Stimulated activated CD8-positive, alpha-beta memory T cell treated with anti-CD3 and anti-CD28 coated beads, Interleukin-12 subunit alpha, Interleukin-12 subunit beta, amount 100 ng/mL, for 24 hours (primary cell): ENCODE data around the gene MGRN1.
"Not testable (repeated sequence)": the region's sequence is repeated elsewhere in the genome, so short reads cannot be mapped to it uniquely, and the experiment has no call there.

ENCODE experiments used
- DNase-seq: peaks from one replicate; pipeline ENCODE4 v3.0.0-alpha.2; 2020; ENCODE audit errors: extremely low read depth

The MGRN1 gene

GRCh38 chr16:4733211-4733742 is 108.7 kb downstream of the MGRN1 start:
- DNase-seq = no peak

GRCh38 chr16:4733747-4734062 is 109.1 kb downstream of the MGRN1 start:
- no peak for DNase-seq

- peak; percentile 65 for DNase-seq
Observed at GRCh38 chr16:4734063-4734729, 109.6 kb downstream of the MGRN1 start, which contains the start of the genes ANKS3 and DNAAF8. TSS of gene ANKS3 (minus strand) at chr16:4734271. CDS start at chr16:4730149, 4,122 bp downstream. TSS of gene DNAAF8 (plus strand) at chr16:4734537. CDS start at chr16:4736515, 1,978 bp downstream.

GRCh38 chr16:4734730-4735535 is 110.3 kb downstream of the MGRN1 start:
- peak; percentile 90 for DNase-seq

GRCh38 chr16:4736546-4736945 is 111.9 kb downstream of the MGRN1 start:
- DNase-seq = no peak

- no peak for DNase-seq
Observed at GRCh38 chr16:4737545-4737944, 112.9 kb downstream of the MGRN1 start.

- not testable (repeated sequence) for DNase-seq
Observed at GRCh38 chr16:4738370-4738769, 113.7 kb downstream of the MGRN1 start.
